Measurements from ENCODE around the gene CAPN12.

Gene CAPN12

GRCh38 chr19:38695317-38695683, 49.0 kb downstream of the CAPN12 start:
- DNase-seq = no peak

GRCh38 chr19:38693380-38694223, 50.7 kb downstream of the CAPN12 start:
- no peak for DNase-seq

DNA sequence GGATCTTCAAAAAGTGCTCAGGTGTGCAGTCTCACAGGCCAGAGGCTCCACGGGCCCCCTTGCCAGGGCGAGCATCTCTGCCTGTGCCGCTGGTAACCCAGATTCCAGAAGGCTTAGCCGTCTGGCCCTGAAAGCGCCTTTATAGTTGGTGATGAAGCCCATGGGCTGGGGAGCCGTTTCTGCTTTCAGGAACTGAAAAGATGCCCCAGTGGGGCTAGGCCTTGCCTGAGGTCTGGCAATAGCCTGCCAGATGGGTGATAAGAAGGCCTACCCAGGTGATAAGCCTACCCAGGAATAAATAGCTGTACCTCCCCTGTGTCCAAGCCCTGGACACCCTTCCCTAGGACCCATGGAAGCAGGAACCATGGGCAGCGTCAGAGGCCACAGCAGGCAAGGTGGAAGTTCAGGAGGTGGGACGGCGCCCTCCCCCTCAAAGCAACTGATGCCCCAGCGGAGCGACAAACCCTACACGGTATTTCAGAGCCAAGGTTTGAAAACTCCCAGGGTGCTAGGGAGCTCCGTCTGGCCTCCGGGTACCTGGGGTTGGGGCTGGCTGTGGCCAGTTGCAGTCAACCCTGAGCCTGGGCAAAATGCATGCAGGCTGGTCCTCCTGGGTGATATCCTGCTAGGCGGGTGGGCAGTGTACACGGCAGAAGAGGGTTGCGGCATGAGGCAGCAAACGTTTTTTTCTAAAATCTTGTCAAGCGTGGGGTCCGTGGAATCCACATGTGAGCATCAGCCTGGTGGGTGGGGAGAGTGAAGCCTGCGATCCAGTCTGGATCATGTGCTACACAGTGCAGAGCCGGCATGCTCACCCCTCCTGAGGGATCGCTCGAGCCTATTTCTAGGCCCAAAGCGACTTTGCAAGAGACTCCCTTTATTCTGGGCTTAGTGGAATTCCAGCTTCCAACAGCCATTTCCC, 51.6 kb downstream of the CAPN12 start:
- DNase-seq = no peak

DNA sequence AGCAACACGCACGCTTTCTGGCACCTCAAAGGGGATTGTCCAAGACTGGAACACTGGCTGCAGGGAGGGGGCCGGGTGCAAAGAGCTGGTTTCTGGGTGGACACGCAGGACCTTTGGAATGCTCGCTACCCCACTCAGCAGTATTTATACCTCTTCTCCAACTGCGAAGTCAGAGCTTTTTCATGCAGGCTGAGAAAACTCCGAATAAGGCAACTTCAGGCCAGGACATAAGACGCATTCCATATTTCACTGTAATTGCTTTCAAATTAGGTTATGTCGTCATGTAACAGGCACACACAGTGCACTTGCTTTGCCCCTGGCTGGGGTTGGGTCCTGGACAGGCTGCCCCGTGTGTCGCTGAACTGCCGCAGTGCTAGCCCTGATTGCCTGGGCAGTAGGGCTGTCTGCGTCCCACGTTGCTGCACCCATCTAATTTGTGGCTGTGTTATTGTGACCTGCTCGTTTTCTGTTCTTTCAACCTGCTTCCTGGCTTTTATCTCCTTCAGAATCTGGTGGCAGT, 52.3 kb downstream of the CAPN12 start:
- DNase-seq = no peak

- DNase-seq = no peak
Observed at GRCh38 chr19:38690832-38691231, 53.4 kb downstream of the CAPN12 start.

DNA sequence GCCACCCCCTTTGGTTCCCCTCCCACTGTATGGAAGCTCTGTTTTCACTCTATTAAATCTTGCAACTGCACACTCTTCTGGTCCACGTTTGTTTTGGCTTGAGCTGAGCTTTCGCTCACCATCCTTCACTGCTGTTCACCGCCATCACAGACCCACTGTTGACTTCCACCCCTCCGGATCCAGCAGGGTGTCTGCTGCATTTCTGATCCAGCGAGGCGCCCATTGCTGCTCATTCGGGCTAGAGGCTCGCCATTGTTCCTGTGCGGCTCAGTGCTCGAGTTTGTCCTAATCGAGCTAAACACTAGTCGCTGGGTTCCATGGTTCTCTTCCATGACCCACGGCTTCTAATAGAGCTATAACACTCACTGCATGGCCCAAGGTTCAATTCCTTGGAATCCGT, 54.1 kb downstream of the CAPN12 start:
- no peak for DNase-seq

GRCh38 chr19:38687837-38688378, 56.4 kb downstream of the CAPN12 start:
- DNase-seq = no peak

DNA sequence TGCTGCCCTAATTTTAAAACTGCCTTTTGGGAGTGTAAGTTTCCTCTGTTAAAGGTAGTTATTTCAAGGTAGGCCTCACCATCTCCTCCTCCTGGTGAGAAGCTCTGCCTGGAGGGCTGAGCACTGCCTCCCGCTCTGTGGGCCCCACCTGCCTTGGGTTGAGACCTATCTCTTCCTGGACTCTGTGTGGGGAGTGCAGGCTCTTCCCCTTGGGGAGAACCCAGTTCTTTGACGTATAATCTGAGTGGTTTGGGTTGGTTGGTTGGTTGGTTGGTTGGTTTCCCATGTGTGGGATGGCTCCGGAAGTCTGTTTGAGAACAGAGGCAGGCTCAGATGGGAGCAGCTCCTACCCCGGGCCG, 57.8 kb downstream of the CAPN12 start:
- DNase-seq = peak; percentile 45

DNA sequence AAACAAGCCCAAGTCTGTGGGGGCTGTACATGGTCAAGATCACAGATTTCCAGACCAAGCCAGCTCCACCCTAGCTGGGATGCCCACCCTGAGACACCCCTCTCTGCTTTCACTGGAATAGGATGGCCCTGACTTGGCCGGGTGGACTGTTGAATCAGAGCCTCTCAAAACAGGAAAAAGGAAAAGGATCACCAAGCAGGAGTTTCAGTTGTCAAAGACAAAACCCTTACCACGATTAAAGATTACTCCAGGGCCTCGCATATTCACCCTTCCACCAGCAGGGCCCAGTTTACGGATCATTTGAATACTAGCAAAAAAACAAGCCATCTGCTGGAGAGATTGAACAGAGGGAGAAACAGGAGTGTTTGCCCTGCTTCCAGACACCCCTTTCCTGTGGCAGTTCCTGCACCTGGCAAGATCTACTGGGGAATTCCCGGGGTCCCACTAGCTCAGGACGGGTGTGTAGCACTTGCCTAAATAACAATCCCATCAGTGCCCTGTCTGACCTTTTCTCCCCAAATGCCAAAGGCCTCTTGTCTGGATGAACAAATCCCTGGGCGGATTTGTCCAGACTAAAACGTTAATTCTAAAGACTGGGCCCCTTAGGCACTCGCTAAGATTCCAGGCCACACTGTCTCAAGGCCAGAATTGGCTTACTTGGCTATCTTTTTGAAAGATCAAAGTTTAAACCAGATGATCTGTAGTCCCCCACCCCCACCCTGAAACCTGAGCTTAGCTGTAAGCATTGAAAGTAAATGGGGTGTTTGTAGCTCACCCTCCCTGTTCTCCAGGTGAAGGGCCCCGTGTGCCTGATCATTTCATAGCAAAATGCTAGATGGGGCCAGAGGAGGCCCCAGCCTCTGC, 58.4 kb downstream of the CAPN12 start:
- DNase-seq = peak; percentile 14

DNA sequence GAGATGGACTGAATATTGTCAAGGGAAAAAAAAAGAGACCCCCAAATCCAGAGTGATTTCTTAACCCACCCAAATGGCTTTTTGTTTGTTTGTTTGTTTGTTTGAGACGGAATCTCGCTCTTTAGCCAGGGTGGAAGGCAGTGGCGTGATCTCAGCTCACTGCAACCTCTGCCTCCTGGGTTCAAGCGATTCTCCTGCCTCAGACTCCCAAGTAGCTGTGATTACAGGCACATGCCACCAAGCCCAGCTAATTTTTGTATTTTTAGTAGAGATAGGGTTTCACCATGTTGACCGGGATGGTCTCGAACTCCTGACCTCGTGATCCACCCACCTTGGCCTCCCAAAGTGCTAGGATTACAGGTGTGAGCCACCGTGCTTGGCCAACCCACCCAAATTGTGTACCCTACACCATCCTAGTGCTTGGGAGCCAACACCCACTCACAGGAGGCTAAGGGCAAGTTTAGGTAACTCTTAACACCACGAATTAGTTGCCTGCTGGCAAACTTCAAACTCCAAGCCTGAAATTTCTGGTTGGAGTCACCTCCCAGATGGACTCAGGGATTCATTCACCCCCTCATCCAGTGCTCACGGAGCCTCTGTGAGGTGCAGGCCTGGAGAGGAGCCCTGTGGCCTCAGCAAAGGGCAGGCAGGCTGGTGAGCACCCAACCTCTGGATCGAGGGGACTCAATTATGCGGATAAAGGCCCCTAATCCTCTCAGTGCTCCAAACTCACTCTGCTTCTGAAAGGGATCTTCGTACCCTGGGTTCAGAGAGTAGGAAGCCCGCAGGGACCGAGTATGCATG, 59.2 kb downstream of the CAPN12 start:
- no peak for DNase-seq

- peak; percentile 40 for DNase-seq
Observed at GRCh38 chr19:38684078-38684861, 60.0 kb downstream of the CAPN12 start.

DNA sequence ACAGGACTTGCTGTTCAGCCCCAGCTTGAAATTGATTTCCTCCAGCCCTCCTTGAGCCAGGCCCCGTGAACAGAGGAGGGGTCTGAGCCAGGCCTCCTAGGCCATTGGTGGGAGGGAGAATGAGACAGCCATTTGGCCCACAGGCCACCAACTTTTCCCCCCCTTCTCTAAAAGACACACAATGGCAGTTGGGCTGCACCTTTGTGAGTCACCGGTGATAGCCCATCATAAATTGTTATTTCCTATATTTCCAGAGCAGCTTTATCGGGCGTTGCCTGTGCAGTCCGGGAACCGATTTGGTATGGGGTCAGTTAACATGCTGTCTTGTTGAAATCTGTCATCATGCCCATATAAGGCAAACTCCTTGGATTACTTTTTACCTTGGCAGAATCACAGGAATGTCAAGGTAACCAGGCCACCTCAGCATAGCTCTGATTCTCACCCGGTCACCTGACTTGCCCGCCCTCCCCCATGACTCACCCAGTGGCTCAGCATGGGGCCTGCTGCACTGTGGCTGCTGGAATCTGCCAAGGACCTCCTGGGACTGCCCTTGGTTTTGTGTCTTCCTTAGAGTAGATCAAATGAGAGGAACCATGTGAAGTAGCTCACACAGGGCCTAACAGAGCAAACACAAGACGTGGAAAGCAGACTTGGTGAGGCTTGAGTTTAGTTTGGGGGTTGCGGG, 60.7 kb downstream of the CAPN12 start:
- peak; percentile 65 for DNase-seq

DNA sequence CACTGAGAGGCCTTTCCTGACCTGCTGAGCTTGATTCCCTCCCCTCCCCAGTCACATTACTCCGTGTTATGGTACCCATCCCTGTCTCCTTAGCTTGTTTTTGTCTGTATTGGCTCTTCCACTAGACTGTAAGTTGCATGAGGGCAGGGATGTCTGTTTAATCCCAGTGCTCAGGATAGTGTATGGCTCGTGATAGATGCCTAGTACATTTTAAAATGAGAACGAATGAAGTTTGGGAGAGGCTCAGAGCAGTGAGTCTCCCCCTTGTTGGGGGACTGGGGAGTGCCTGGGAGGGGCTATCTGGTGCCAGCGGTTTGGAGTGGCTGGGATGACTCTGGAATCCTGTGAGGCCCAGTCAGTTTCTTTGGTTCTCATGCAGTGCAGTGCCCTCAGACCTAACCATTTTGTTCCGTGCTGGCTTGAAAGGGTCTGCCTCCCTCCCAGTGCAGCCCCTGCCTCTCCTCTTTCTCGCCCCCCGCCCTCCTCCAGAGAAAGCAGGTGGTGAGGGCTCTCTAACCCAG, 61.3 kb downstream of the CAPN12 start:
- no peak for DNase-seq

DNA sequence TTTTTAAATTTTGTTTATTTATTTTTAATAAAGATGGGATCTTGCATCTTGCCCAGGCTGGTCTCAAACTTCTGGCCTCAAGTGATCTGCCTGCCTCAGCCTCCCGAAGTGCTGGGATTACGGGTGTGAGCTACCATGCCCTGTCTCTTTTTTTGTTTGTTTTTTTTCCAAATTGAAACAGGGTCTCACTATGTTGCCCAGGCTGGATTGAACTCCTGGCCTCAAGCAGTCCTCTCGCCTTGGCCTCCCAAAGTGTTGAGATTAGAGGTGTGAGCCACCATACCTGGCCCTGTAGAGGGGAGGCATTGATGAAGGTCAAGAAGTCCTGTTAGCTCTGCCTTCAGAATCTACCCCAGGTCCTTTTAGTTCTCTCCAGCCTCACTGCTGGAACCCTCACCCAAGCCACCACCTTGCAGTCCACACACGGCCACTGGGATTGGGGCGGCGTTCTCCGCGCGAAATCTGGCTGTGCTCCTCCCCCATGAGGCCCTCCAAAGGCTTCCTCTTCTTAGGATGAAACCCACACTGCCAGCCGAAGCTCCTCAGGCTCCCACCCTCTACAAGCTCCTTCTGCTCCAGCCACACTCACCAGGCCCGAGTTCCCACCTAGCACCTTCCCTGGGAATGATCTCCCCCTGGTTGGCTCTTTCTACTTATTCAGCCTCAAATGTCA, 61.9 kb downstream of the CAPN12 start:
- no peak for DNase-seq

All from stimulated activated CD4-positive, alpha-beta T cell treated with anti-CD3 and anti-CD28 coated beads, Interleukin-15, amount 100 ng/mL, for 24 hours (primary cell).